ENCODE measurements around the gene CBL. TPM values are rescaled to one million over a fixed set of nuclear protein-coding genes. Genes with fewer than 3 reads are reported as not detected.

CBL gene
- polyA plus RNA-seq, 1 of the 3 experiments (the other 2 are of a cell fraction): 9.5 TPM

DNA sequence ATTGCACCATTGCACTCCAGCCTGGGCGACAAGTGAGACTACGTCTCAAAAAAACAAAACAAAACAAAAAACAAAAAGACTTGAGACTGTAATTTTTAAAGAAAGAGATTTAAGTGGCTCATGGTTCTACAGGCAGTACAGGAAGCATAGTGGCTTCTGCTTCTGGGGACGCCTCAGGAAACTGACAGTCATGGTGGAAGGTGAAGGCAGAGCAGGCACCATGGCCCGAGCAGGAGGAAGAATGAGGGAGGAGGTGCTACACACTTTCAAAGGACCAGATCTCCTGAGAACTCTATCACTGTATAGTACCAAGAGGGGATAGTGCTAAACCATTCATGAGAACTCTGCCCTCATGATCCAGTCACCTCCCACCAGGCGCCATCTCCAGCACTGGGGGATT lies 52.0 kb downstream of the CBL start:
- Histone ChIP-seq H3F3A (replicated peaks; ENCODE audit: insufficient read depth) (peaks cover 9% of the 10 kb centered on the region), H3K27me3 (ENCODE audit: insufficient read depth) (no peaks in the 10 kb centered on the region), H4K20me1 (ENCODE audit: insufficient read depth) (peaks cover 3% of the 10 kb centered on the region; the same call in 1 of the 2 replicates), H3K4me3 (ENCODE audit: low read depth in 2 of 2, low read length in 1 of 2) (no peak overlapping the region), H3K4me1 (ENCODE audit: control insufficient read depth in 1 of 2, insufficient read depth in 2 of 2, low read depth in 1 of 2, low read length in 1 of 2) (no peaks in the 10 kb centered on the region; a peak in 2 of 4 replicates), H3K79me2 (ENCODE audit: insufficient read depth) (peaks cover 83% of the 10 kb centered on the region), H3K9ac (no peak overlapping the region), H2AFZ (ENCODE audit: low read depth) (no peak overlapping the region), H3K27ac (ENCODE audit: low read depth in 2 of 2, low read length in 1 of 2) (no peak overlapping the region), H3K36me3 (replicated peaks in 1 of 2; ENCODE audit: control insufficient read depth in 1 of 2, insufficient read depth in 2 of 2, low read length in 1 of 2) (peaks cover 0 to 7% of the 10 kb centered on the region in 2 experiments), H3K4me2 (no peak overlapping the region), H3K9me2 (no peaks in the 10 kb centered on the region), H3K9me3 (no peaks in the 10 kb centered on the region)
- ChIA-PET POLR2A (no interaction called here), CTCF (no interaction called here)
- TF ChIP-seq EP300 (IDR thresholded peaks at IDR 0.05; ENCODE audit: borderline replicate concordance in 1 of 2, low read depth in 1 of 2, low read length in 1 of 2) (no peak), TCF12 (IDR thresholded peaks at IDR 0.05) (no peak), MEF2A (IDR thresholded peaks at IDR 0.05; ENCODE audit: borderline replicate concordance, low read depth) (no peak), RAD21 (IDR thresholded peaks at IDR 0.05; ENCODE audit: low read length) (no peak), RXRA (IDR thresholded peaks at IDR 0.05; ENCODE audit: borderline replicate concordance, low read depth) (no peak), FOSL2 (IDR thresholded peaks at IDR 0.05; ENCODE audit: borderline replicate concordance, low read depth) (no peak), ELF1 (IDR thresholded peaks at IDR 0.05) (no peak), EZH2phosphoT487 (IDR thresholded peaks at IDR 0.05; ENCODE audit: borderline replicate concordance, low read depth) (no peak), TEAD4 (IDR thresholded peaks at IDR 0.05; ENCODE audit: borderline replicate concordance, insufficient read depth) (no peak), JUND (IDR thresholded peaks at IDR 0.05) (no peak), GABPA (IDR thresholded peaks at IDR 0.05; ENCODE audit: low read depth) (no peak), NFIC (IDR thresholded peaks at IDR 0.05; ENCODE audit: borderline replicate concordance) (no peak), SMC3 (IDR thresholded peaks at IDR 0.05; ENCODE audit: low read depth, low read length) (no peak), TAF1 (IDR thresholded peaks at IDR 0.05; ENCODE audit: borderline replicate concordance, low read depth, low read length) (no peak)
- TF ChIP-seq, protein P1, sequence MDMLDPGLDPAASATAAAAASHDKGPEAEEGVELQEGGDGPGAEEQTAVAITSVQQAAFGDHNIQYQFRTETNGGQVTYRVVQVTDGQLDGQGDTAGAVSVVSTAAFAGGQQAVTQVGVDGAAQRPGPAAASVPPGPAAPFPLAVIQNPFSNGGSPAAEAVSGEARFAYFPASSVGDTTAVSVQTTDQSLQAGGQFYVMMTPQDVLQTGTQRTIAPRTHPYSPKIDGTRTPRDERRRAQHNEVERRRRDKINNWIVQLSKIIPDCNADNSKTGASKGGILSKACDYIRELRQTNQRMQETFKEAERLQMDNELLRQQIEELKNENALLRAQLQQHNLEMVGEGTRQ (IDR thresholded peaks at IDR 0.05; ENCODE audit: borderline replicate concordance, low read depth, low read length): no peak
- TF ChIP-seq, protein P2, sequence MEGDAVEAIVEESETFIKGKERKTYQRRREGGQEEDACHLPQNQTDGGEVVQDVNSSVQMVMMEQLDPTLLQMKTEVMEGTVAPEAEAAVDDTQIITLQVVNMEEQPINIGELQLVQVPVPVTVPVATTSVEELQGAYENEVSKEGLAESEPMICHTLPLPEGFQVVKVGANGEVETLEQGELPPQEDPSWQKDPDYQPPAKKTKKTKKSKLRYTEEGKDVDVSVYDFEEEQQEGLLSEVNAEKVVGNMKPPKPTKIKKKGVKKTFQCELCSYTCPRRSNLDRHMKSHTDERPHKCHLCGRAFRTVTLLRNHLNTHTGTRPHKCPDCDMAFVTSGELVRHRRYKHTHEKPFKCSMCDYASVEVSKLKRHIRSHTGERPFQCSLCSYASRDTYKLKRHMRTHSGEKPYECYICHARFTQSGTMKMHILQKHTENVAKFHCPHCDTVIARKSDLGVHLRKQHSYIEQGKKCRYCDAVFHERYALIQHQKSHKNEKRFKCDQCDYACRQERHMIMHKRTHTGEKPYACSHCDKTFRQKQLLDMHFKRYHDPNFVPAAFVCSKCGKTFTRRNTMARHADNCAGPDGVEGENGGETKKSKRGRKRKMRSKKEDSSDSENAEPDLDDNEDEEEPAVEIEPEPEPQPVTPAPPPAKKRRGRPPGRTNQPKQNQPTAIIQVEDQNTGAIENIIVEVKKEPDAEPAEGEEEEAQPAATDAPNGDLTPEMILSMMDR (IDR thresholded peaks at IDR 0.05): no peak
- TF ChIP-seq, protein P3, sequence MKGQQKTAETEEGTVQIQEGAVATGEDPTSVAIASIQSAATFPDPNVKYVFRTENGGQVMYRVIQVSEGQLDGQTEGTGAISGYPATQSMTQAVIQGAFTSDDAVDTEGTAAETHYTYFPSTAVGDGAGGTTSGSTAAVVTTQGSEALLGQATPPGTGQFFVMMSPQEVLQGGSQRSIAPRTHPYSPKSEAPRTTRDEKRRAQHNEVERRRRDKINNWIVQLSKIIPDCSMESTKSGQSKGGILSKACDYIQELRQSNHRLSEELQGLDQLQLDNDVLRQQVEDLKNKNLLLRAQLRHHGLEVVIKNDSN (IDR thresholded peaks at IDR 0.05; ENCODE audit: borderline replicate concordance, low read depth): no peak
- TF ChIP-seq, protein P4, sequence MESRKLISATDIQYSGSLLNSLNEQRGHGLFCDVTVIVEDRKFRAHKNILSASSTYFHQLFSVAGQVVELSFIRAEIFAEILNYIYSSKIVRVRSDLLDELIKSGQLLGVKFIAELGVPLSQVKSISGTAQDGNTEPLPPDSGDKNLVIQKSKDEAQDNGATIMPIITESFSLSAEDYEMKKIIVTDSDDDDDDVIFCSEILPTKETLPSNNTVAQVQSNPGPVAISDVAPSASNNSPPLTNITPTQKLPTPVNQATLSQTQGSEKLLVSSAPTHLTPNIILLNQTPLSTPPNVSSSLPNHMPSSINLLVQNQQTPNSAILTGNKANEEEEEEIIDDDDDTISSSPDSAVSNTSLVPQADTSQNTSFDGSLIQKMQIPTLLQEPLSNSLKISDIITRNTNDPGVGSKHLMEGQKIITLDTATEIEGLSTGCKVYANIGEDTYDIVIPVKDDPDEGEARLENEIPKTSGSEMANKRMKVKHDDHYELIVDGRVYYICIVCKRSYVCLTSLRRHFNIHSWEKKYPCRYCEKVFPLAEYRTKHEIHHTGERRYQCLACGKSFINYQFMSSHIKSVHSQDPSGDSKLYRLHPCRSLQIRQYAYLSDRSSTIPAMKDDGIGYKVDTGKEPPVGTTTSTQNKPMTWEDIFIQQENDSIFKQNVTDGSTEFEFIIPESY (IDR thresholded peaks at IDR 0.05; ENCODE audit: borderline replicate concordance, low read depth): no peak
- no peak for DNase-seq
- WGBS (ENCODE audit: low lambda C conversion rate): 88% methylated on average over 5 of the region's 5 CpGs
